ENCODE results near the gene CTSZ.

The CTSZ gene

GRCh38 chr20:59001068-59001448, 6.0 kb downstream of the CTSZ start:
- peaks cover 76% of the 10 kb centered on the region for H3K36me3 ChIP-seq (replicated peaks; ENCODE audit: low read depth, low read length)
- no peak overlapping the region for H3K27ac ChIP-seq (ENCODE audit: low read length)
- no peak overlapping the region for H3K9ac ChIP-seq (ENCODE audit: low read length)
- H3K4me1 ChIP-seq (ENCODE audit: low read length): peaks cover 52% of the 10 kb centered on the region
- no peak overlapping the region for H2AFZ ChIP-seq (ENCODE audit: low read depth, low read length)
- TF ChIP-seq EZH2phosphoT487 (IDR thresholded peaks at IDR 0.05; ENCODE audit: low read depth): no peak
- TF ChIP-seq CTCF (IDR thresholded peaks at IDR 0.05; ENCODE audit: low read depth, low read length): no peak
- no peak overlapping the region for H3K4me2 ChIP-seq (ENCODE audit: low read length)
- H3K4me3 ChIP-seq (ENCODE audit: low read length): no peak overlapping the region
- no peaks in the 10 kb centered on the region for H3K27me3 ChIP-seq (ENCODE audit: low read depth, low read length)
- peaks cover 55% of the 10 kb centered on the region for H4K20me1 ChIP-seq (ENCODE audit: insufficient read depth, low read length)
- no peaks in the 10 kb centered on the region for H3K9me3 ChIP-seq (ENCODE audit: insufficient read depth, low read length)
- peaks cover 79% of the 10 kb centered on the region for H3K79me2 ChIP-seq (ENCODE audit: low read length)

- H3K4me3 ChIP-seq (ENCODE audit: low read length): no peak overlapping the region
- H3K79me2 ChIP-seq (ENCODE audit: low read length): peaks cover 78% of the 10 kb centered on the region
- H3K9ac ChIP-seq (ENCODE audit: low read length): no peak overlapping the region
- peaks cover 52% of the 10 kb centered on the region for H3K4me1 ChIP-seq (ENCODE audit: low read length)
- H4K20me1 ChIP-seq (ENCODE audit: insufficient read depth, low read length): peaks cover 63% of the 10 kb centered on the region
- H3K36me3 ChIP-seq (replicated peaks; ENCODE audit: low read depth, low read length): peaks cover 75% of the 10 kb centered on the region
- TF ChIP-seq EZH2phosphoT487 (IDR thresholded peaks at IDR 0.05; ENCODE audit: low read depth) (no peak), CTCF (IDR thresholded peaks at IDR 0.05; ENCODE audit: low read depth, low read length) (no peak)
- no peak overlapping the region for H3K27ac ChIP-seq (ENCODE audit: low read length)
- H3K9me3 ChIP-seq (ENCODE audit: insufficient read depth, low read length): no peaks in the 10 kb centered on the region
- no peak overlapping the region for H2AFZ ChIP-seq (ENCODE audit: low read depth, low read length)
- no peak overlapping the region for H3K4me2 ChIP-seq (ENCODE audit: low read length)
- no peaks in the 10 kb centered on the region for H3K27me3 ChIP-seq (ENCODE audit: low read depth, low read length)
Measured at GRCh38 chr20:59000326-59000725, 6.7 kb downstream of the CTSZ start.

GRCh38 chr20:58998656-58999055, 8.4 kb downstream of the CTSZ start:
- H3K36me3 ChIP-seq (replicated peaks; ENCODE audit: low read depth, low read length): peaks cover 81% of the 10 kb centered on the region
- TF ChIP-seq CTCF (IDR thresholded peaks at IDR 0.05; ENCODE audit: low read depth, low read length): no peak
- TF ChIP-seq EZH2phosphoT487 (IDR thresholded peaks at IDR 0.05; ENCODE audit: low read depth): no peak
- H4K20me1 ChIP-seq (ENCODE audit: insufficient read depth, low read length): peaks cover 70% of the 10 kb centered on the region
- H3K27ac ChIP-seq (ENCODE audit: low read length): no peak overlapping the region
- H3K4me2 ChIP-seq (ENCODE audit: low read length): no peak overlapping the region
- no peaks in the 10 kb centered on the region for H3K27me3 ChIP-seq (ENCODE audit: low read depth, low read length)
- no peak overlapping the region for H3K4me3 ChIP-seq (ENCODE audit: low read length)
- H3K4me1 ChIP-seq (ENCODE audit: low read length): peaks cover 56% of the 10 kb centered on the region
- no peaks in the 10 kb centered on the region for H3K9me3 ChIP-seq (ENCODE audit: insufficient read depth, low read length)
- no peak overlapping the region for H2AFZ ChIP-seq (ENCODE audit: low read depth, low read length)
- H3K79me2 ChIP-seq (ENCODE audit: low read length): peaks cover 72% of the 10 kb centered on the region
- no peak overlapping the region for H3K9ac ChIP-seq (ENCODE audit: low read length)

GRCh38 chr20:58997141-58997770, 9.8 kb downstream of the CTSZ start:
- Histone ChIP-seq H3K79me2 (ENCODE audit: low read length) (peaks cover 66% of the 10 kb centered on the region), H2AFZ (ENCODE audit: low read depth, low read length) (no peak overlapping the region), H3K4me1 (ENCODE audit: low read length) (peaks cover 55% of the 10 kb centered on the region), H3K9me3 (ENCODE audit: insufficient read depth, low read length) (no peaks in the 10 kb centered on the region), H4K20me1 (ENCODE audit: insufficient read depth, low read length) (peaks cover 66% of the 10 kb centered on the region), H3K4me3 (ENCODE audit: low read length) (no peak overlapping the region), H3K27ac (ENCODE audit: low read length) (peak overlapping the region; percentile 87), H3K36me3 (replicated peaks; ENCODE audit: low read depth, low read length) (peaks cover 81% of the 10 kb centered on the region), H3K27me3 (ENCODE audit: low read depth, low read length) (no peaks in the 10 kb centered on the region), H3K4me2 (ENCODE audit: low read length) (peak overlapping the region; percentile 60; the same call in 1 of the 2 replicates), H3K9ac (ENCODE audit: low read length) (no peak overlapping the region)
- TF ChIP-seq CTCF (IDR thresholded peaks at IDR 0.05; ENCODE audit: low read depth, low read length) (no peak), EZH2phosphoT487 (IDR thresholded peaks at IDR 0.05; ENCODE audit: low read depth) (no peak)

All from OCI-LY3 (cell line).